ENCODE results near the gene SHISAL2A.

SHISAL2A gene

GRCh38 chr1:52621950-52622349, 11.0 kb upstream of the SHISAL2A start:
- no peak for DNase-seq (ENCODE audit: low read depth)

- DNase-seq (ENCODE audit: low read depth): no peak
These were observed 9.2 kb upstream of the SHISAL2A start for GRCh38 chr1:52623812-52624211.

DNA sequence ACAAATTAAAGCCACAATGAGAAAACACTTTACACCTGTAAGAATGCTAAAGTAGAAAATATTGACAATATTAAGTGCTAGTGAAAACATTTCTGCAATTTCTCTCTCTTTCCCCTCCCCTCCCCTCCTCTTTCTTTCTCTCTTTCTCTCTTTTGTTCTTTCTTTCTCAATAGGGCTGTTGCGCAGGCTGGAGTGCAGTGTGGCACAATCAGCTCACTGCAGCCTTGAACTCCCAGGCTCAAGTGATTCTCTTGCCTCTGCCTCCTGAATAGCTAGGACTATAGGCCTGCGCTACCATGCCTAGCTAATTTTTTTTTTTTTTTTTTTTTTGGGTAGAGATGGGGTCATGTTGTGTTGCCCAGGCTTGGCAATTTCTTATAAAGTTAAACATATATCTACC, 5.9 kb upstream of the SHISAL2A start:
- no peak for DNase-seq (ENCODE audit: low read depth)

GRCh38 chr1:52628614-52629324, 4.2 kb upstream of the SHISAL2A start:
- DNase-seq (ENCODE audit: low read depth): peak; percentile 3

DNA sequence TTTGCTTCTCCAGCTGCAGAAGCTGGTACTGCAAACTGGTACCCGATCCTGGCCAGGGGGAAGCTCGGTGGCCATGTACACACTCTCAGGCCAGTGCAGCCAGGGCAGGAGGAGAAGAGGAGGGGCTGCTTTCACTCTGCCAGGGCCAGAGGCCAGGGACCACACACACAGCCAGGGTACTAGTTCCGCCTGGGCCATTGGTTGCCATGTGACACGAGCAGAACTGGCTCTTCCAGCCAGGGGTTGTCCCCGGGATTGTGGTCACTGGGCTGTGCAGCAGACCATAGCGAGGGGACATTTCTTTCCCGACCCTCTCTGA, 3.7 kb upstream of the SHISAL2A start:
- DNase-seq (ENCODE audit: low read depth): peak; percentile 3

DNA sequence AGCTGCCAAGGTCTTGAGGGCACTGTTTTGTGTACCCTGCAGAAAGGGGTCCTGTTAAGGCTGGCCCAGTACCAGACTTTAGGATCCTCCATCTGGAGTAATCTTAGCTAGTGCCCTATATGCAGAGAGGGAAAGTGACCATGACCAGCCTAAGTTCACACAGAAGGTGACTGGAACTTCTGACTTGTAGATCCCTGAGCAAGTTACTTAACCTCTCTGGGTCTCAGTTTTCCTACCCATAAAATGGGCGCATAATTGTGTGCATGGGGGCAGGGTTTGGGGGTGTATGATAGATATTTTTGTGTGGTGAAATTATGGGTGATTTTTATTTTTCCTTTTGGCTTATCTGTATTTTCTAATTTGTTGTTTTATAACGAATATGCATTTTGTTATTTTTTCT, 3.3 kb upstream of the SHISAL2A start:
- DNase-seq (ENCODE audit: low read depth): no peak

DNA sequence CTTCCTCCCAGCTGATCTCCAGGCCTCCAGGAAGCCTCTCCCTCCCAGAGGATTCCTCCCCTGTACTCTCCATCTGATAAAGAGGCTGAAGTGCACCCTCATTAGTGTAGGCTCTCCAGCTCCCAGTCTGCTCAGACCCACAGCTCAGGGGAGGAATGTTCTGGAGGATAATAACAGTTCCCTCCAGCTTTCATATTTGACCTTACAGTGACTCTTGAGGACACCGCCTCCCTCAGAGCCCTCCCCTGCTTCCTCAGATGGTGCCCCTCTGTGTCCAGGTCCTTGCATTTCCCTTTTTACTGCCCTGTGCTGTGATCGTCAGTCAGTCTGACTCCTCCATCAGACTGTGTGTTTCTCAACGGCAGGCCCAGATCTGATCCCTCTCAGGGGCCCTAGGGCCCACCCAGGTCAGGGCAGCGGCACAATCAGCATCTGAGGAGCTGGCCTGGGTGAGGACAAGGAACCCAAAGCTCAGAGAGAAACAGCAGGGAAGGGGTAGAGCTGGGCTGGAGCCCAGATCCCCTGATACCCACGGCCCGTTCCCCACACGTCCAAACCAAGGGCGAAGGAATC, 1.1 kb upstream of the SHISAL2A start:
- peak; percentile 19 for DNase-seq (ENCODE audit: low read depth)

DNA sequence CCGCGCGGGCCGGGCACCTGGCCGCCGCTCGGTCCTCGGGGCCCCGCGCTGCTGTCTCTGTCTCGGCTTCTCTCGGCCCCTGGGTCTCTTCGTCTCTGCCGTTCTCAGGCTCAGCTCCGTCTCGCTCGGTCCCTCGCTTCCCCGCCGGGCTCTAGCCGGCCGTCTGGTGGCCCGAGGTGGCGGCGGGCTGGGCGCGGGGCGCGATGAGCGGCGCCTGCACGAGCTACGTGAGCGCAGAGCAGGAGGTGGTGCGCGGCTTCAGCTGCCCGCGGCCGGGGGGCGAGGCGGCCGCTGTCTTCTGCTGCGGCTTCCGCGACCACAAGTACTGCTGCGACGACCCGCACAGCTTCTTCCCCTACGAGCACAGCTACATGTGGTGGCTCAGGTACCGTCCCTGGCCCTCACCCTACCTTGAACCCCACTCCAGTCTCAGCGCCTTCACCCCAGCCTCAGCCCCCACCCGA, 355 bp downstream of the SHISAL2A start:
- DNase-seq (ENCODE audit: low read depth): peak; percentile 18

DNA sequence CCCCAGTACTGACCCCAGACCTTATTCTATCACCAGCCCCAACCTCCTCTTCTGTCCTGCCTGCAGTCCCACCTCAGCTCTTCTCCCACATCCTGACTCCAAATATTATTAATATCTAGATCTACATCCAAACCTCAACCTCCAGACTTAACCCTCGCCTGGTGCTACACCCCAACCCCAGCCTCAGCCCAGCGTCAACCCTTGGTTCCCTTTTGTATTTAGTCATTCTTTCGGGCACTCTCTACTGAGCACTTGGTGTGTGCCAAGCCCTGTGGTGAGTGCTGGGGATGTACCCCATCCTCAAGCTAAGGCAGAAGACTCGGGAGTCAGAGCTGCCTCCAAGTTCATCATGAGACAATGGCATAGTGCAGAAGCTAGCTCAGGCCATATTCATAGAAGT, 1.1 kb downstream of the SHISAL2A start:
- DNase-seq (ENCODE audit: low read depth): no peak

DNA sequence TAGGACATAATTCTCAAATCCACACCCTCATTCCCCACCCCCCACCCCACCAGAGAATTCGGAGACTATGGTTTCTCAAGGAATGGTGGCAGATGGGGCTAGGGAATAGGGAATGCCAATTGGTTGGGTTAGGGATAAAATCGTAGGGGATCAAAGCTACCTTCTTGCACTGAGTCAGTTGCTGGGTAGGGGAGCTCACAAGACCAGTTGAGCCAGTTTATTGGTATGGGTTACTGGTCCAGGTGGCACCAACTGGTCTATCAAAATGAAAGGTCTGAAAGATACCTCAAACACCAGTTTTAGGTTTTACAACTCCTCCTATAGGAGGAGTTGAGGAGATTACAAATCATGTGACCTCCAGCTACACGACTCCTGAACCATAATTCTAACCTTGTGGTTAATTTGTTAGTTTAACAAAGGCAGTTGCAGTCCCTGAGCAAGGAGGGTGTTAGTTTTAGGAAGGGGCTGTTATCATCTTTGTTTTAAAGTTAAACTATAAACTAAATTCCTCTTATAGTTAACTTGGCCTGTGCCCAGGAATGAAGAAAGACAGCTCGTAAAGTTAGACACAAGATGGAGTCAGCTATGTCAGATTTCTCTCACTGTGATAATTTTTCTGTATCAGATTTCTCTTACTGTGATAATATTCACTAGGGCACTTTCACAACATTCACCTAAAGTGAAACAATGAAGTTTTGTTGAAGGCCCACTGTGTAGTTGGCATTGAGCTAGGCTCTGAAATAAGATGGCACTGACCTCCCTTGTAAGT, 2.5 kb downstream of the SHISAL2A start:
- peak; percentile 22 for DNase-seq (ENCODE audit: low read depth)

DNA sequence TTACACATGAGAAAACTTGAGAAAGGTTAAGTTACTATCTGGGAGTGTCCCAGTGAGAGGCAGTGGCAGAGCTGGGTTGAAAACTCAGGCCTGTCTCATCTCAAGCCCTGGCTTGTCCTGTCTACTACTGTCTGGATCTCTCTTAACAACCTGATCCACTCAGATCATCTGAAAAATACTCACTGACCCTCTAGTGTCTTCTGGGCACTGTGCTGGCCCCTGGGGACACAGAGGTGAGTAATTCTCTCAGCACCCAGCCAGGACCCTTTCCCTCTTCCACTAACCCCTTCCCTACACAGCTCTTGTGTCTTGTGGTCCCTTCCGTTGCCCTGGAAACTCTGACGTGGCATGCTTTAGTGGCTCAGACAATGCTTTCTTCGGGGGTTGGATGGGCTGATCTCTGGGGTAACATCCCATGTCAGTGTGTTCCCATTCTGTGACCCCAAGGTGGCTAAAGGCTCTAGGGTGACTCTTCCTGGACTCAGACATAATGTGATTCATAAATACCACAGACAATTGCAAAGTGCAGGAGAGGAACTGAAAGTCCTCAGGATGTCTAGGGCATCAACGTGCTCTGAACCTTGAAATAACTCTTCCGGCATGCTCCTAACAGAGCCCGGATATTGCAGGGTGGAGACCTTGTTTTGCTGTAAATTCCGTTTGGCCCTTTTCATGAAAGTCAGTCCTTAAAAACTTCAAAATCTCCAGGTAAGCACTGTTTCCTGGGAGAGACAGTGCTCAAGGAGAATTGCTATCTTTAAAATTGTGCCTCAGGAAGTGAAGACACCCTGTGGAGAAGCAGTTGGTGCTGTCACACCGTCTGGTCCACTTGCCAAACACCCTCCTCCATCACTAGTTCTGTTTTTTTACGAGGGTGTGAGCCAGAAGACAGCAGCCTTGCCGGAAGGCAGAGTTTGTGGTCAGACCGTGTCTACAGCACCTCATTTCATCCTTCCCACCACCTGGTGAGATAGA, 4.0 kb downstream of the SHISAL2A start:
- peak; percentile 27 for DNase-seq (ENCODE audit: low read depth)

DNA sequence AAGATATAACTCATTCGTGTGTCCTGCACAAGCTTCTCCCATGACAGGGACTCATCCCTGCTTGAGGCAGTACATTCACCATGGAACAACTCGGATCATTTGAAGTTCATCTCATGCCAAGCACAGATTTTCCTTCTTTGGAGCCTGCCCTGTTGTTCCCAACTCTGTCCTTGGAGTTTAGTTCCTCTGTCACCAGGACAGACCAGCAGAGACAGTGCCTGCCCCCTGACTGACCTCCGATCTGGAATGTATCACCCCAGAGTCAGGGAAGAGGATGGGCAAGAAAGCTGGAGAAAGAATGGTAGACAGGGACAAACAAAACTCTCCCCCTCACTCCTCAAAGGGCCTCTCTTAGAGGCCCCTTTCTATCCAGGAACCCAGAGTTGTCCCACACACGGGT, 5.0 kb downstream of the SHISAL2A start:
- DNase-seq (ENCODE audit: low read depth): peak; percentile 42

DNA sequence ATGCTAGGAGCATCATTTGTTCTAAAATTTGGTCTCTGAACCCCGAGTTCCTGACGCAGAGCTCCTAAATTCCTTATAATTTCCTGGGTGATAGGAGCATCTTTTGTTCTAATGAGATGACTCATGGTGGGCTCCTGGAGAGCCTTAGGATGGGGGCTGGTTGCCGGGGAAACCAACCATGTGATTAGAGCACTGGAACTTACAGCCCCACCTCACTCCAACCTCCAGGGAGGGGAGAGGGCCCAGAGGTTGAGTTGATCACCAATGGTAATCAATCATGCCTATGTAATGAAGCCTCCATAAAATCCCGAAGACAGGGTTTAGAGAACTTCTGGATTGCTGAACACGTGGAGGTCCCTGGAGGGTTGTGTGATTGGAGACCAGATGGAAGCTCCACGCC, 7.7 kb downstream of the SHISAL2A start:
- DNase-seq (ENCODE audit: low read depth): no peak

DNA sequence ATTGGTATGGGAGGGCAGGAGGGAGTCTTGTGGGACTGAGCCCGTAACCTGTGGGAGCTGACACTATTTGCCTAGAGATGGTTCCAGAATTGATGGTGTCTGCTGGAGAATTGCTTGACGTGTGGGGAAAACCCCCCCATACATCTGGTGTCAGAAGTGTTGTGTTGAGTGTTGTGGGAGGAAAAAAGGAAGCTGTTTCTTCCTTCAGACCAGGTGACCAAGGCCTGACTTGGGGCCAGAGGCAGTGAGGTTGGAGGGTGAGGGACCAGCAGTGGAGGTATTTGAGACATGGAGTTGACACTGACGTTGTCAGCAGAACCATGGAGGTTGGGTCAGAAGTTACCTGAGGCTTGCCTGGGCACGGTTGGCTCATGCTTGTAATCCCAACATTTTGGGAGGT, 8.3 kb downstream of the SHISAL2A start:
- DNase-seq (ENCODE audit: low read depth): no peak

DNA sequence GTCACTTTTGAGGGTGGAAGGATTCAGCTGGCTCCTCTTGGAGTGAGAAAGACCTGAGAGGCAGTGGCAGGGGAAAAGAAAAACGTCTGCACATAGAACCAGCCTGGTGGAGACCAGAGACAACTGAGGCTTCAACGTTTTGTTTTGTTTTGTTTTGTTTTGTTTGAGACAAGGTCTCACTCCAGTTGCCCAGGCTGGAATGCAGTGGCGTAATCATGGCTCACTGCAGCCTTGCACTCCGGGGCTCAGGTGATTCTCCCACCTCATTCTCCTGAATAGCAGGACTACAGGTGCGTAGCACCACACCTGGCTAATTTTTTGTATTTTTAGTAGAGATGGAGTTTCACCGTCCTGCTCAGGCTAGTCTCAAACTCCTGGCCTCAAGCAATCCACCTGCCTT, 12.3 kb downstream of the SHISAL2A start:
- DNase-seq (ENCODE audit: low read depth): no peak

DNA sequence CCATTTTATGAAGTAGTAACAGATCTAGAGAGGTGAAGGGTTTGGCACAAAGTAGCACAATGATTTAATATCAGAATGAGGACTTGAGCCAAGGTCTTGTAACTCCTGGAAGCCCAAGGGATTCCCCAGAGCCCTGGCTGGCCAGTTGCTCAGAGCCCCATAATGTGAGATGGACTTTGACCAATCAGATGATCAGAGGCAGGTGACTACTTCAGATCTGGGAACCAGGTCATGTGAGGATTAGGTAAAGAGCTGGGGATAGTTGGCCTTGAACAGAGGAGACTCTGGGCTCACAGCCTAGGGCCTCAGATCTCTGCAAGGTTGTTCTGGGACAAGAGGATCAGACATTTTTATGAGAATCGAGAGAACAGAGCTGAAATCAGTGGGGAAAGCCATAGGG, 18.9 kb downstream of the SHISAL2A start:
- DNase-seq (ENCODE audit: low read depth): no peak

DNA sequence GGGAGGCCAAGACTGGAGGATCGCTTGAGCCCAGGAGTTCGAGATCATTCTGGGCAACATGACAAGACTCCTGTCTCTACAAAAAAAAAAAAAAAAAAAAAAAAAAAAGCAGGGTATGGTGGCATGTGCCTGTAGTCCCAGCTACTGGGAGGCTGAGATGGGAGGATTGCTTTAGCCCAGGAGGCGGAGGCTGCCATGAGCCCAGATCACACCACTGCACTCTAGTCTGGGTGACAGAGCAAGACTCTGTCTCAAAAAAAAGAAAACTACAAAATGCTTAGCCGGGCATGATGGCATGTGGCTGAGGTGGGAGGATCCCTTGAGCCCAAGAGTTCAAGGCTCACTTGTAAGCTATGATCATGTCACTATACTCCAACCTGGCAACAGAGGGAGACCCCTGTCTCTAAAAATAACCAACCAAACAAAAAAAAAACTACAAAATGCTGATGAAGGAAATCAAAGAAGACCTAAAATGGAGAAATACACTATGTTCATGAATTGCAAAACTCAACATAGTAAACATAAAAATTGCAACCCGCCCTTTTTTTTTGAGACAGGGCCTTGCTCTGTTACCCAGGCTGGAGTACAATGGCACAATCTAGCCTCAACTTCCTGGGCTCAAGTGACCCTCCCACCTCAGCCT, 20.4 kb downstream of the SHISAL2A start:
- DNase-seq (ENCODE audit: low read depth): no peak

DNA sequence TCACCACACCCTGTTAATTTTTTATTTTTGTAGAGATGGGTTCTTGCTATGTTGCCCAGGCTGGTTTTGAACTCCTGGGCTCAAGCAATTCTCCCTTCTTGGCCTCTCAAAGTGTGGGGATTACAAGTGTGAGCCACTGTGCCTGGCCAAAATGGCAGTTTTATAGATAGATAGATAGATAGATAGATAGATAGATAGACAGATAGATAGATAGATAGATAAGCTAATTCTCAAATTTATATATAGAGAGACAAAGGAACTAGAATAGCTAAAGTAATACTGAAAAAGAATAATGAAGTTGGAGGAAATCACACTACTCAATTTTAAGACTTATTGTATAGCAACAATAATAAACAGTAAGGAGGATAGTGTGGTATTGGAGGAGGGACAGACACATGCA, 21.1 kb downstream of the SHISAL2A start:
- no peak for DNase-seq (ENCODE audit: low read depth)

DNA sequence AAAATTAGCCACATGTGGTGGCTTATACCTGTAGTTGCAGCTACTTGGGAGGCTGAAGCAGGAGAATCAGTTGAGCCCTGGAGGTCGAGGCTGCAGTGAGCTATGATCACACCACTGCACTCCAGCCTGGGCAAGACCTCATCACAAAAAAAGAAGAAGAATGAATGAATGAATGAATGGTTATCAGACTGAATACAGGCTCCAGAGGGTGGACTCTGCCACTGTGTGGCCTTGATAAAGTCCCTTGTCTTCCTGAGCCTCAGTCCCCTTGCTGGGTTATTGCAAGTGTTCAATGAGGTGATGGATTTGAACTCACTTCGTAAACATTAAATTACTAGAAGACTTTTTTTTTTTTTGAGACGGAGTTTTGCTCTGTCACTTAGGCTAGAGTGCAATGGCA, 24.7 kb downstream of the SHISAL2A start:
- no peak for DNase-seq (ENCODE audit: low read depth)

DNA sequence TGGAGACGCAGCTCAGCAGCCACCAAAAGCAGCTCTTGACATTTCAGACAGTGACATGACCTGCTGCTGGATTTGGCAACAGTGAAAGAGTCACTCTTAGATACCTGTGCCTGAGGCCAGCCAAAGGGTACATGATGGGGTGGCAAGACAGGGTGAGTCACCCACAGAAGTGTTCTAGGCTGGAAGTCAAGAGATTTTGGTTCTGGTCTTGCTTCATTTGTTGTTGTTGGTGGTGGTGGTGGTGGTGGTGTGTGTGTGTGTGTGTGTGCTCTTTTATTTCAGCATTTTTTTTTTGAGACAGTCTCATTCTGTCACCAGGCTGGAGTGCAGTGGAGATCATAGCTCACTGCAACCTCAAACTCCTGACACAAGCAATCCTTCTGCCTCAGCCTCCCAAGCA, 25.8 kb downstream of the SHISAL2A start:
- no peak for DNase-seq (ENCODE audit: low read depth)

DNA sequence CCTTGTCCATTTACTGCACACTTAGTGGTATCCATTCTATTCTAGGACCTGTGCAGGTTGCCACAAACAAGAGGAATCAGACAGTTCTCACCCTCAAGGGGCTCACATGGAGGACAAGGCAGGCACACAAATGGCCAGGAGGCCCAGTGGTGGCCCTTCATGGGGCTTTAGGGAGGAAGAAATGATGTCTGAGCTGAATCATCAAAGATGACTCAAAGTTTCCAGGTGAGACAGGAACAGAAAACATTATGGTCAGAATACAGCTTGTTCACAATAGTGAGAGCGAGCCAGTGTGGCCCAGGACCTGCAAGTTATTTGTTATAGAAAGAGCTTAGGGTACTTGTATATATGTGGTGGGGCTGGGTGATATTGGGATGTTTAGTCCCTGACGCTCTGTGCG, 26.4 kb downstream of the SHISAL2A start:
- DNase-seq (ENCODE audit: low read depth): no peak
